WTC11 (cell line): Measurements from ENCODE around the gene APH1B.

ENCODE experiments used
- IRF2 ChIP-seq: sonication (generic); formaldehyde crosslinking; IDR thresholded peaks from 2 replicates; pipeline ENCODE4 v1.8.0; 2022; ENCODE audit warnings: low read depth, missing genetic modification reagents, borderline replicate concordance
- TF ChIP-seq, protein P1 (sequence below): fragments of 200-600 bp; IDR thresholded peaks from 2 replicates; pipeline ENCODE4 v1.8.0; 2022; ENCODE audit warnings: antibody characterized with exemption

- no peak for TF ChIP-seq IRF2 (CRISPR knock-in tag)
- TF ChIP-seq, protein P1, sequence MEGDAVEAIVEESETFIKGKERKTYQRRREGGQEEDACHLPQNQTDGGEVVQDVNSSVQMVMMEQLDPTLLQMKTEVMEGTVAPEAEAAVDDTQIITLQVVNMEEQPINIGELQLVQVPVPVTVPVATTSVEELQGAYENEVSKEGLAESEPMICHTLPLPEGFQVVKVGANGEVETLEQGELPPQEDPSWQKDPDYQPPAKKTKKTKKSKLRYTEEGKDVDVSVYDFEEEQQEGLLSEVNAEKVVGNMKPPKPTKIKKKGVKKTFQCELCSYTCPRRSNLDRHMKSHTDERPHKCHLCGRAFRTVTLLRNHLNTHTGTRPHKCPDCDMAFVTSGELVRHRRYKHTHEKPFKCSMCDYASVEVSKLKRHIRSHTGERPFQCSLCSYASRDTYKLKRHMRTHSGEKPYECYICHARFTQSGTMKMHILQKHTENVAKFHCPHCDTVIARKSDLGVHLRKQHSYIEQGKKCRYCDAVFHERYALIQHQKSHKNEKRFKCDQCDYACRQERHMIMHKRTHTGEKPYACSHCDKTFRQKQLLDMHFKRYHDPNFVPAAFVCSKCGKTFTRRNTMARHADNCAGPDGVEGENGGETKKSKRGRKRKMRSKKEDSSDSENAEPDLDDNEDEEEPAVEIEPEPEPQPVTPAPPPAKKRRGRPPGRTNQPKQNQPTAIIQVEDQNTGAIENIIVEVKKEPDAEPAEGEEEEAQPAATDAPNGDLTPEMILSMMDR: no peak
Observed at GRCh38 chr15:63335543-63336240, 58.3 kb downstream of the APH1B start.
